GM12864 (cell line): ENCODE measurements around the gene RABGGTB.
"Not testable (repeated sequence)": the region's sequence is repeated elsewhere in the genome, so short reads cannot be mapped to it uniquely, and the experiment has no call there.

Experiments
- DNase-seq: peaks from one replicate; pipeline ENCODE4 v3.0.0-alpha.2; 2011; ENCODE audit warnings: low read depth
- H3K4me3 ChIP-seq: 2 replicates; pipeline ENCODE4 v1.5.1; 2011; ENCODE audit warnings: mild to moderate bottlenecking, low read depth, low read length, control low read depth
- TF ChIP-seq, protein P1 (sequence below): IDR thresholded peaks from 2 replicates; pipeline ENCODE4 v1.5.1; 2011; ENCODE audit warnings: low read depth, mild to moderate bottlenecking, moderate library complexity, low read length, control low read depth, inconsistent platforms; ENCODE audit errors: missing control alignments

Gene RABGGTB

DNA sequence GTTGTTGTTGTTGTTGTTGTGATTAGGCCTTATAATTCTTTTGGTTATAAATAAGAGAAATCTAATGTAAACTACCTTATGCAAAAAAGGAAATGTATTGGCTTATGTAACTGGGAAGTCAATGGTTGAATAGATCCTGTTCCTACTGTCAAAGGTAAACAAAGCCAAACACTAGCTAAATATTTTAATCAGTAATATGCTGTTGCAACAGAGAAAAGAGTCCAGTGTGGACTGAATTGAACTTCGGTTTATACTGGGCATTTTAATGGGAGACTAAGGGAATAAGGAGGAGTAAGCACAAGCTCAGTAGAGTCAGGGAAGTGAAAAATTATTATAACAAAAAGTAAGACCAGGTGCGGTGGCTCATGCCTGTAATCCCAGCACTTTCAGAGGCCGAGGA, 26.0 kb downstream of the RABGGTB start:
- no peak overlapping the region for H3K4me3 ChIP-seq
- TF ChIP-seq, protein P1, sequence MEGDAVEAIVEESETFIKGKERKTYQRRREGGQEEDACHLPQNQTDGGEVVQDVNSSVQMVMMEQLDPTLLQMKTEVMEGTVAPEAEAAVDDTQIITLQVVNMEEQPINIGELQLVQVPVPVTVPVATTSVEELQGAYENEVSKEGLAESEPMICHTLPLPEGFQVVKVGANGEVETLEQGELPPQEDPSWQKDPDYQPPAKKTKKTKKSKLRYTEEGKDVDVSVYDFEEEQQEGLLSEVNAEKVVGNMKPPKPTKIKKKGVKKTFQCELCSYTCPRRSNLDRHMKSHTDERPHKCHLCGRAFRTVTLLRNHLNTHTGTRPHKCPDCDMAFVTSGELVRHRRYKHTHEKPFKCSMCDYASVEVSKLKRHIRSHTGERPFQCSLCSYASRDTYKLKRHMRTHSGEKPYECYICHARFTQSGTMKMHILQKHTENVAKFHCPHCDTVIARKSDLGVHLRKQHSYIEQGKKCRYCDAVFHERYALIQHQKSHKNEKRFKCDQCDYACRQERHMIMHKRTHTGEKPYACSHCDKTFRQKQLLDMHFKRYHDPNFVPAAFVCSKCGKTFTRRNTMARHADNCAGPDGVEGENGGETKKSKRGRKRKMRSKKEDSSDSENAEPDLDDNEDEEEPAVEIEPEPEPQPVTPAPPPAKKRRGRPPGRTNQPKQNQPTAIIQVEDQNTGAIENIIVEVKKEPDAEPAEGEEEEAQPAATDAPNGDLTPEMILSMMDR, result no peak
- DNase-seq, result no peak

DNA sequence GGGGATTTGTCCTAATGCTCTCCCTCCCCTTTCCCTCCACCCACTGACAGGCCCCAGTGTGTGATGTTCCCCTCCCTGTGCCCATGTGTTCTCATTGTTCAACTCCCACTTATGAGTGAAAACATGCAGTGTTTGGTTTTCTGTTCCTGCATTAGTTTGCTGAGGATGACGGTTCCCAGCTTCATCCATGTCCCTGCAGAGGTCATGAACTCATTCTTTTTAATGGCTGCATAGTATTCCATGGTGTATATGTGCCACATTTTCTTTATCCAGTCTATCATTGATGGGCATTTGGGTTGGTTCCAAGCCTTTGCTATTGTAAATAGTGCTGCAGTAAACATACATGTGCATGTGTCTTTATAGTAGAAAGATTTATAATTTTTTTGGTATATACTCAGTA, 37.5 kb downstream of the RABGGTB start:
- DNase-seq, result not testable (repeated sequence)

GRCh38 chr1:75836528-75837100, 50.6 kb downstream of the RABGGTB start:
- no peak overlapping the region for H3K4me3 ChIP-seq
- DNase-seq, result no peak
- TF ChIP-seq, protein P1, result no peak

More for the DNA sequence above, 37.5 kb downstream of the RABGGTB start:
- not testable (repeated sequence) for H3K4me3 ChIP-seq

- H3K4me3 ChIP-seq, result no peak overlapping the region
- no peak for DNase-seq
- TF ChIP-seq, protein P1, result no peak
Observed at GRCh38 chr1:75838079-75838478, 52.0 kb downstream of the RABGGTB start.

GRCh38 chr1:75841421-75841820, 55.4 kb downstream of the RABGGTB start:
- TF ChIP-seq, protein P1, result no peak
- DNase-seq, result no peak
- H3K4me3 ChIP-seq, result no peak overlapping the region
